ENCODE data around the gene SRPK1.

The SRPK1 gene

GRCh38 chr6:35942355-35942754 lies 21.5 kb upstream of the SRPK1 start:
- no peak for TF ChIP-seq GATA2 (IDR thresholded peaks at IDR 0.05; ENCODE audit: low read depth, low read length)
- no peak for TF ChIP-seq GATA3 (IDR thresholded peaks at IDR 0.05; ENCODE audit: low read depth, low read length)

- TF ChIP-seq GATA3 (IDR thresholded peaks at IDR 0.05; ENCODE audit: low read depth, low read length), result no peak
These were observed 15.9 kb upstream of the SRPK1 start for GRCh38 chr6:35936681-35937359.

- no peak for TF ChIP-seq GATA2 (IDR thresholded peaks at IDR 0.05; ENCODE audit: low read depth, low read length)
- TF ChIP-seq GATA3 (IDR thresholded peaks at IDR 0.05; ENCODE audit: low read depth, low read length), result no peak
These were observed 14.6 kb upstream of the SRPK1 start for GRCh38 chr6:35935469-35935868.

- TF ChIP-seq GATA3 (IDR thresholded peaks at IDR 0.05; ENCODE audit: low read depth, low read length) (no peak), GATA2 (IDR thresholded peaks at IDR 0.05; ENCODE audit: low read depth, low read length) (no peak)
These were observed 12.9 kb upstream of the SRPK1 start for GRCh38 chr6:35933844-35934243.

- TF ChIP-seq GATA3 (IDR thresholded peaks at IDR 0.05; ENCODE audit: low read depth, low read length) (no peak), GATA2 (IDR thresholded peaks at IDR 0.05; ENCODE audit: low read depth, low read length) (no peak)
These were observed 10.2 kb upstream of the SRPK1 start for GRCh38 chr6:35931120-35931561.

- no peak for TF ChIP-seq GATA2 (IDR thresholded peaks at IDR 0.05; ENCODE audit: low read depth, low read length)
- no peak for TF ChIP-seq GATA3 (IDR thresholded peaks at IDR 0.05; ENCODE audit: low read depth, low read length)
These were observed 8.7 kb upstream of the SRPK1 start for GRCh38 chr6:35929601-35930000.

GRCh38 chr6:35926509-35927215 lies 5.8 kb upstream of the SRPK1 start:
- no peak for TF ChIP-seq GATA2 (IDR thresholded peaks at IDR 0.05; ENCODE audit: low read depth, low read length)
- no peak for TF ChIP-seq GATA3 (IDR thresholded peaks at IDR 0.05; ENCODE audit: low read depth, low read length)

- TF ChIP-seq GATA2 (IDR thresholded peaks at IDR 0.05; ENCODE audit: low read depth, low read length) (no peak), GATA3 (IDR thresholded peaks at IDR 0.05; ENCODE audit: low read depth, low read length) (no peak)
These were observed 5.1 kb upstream of the SRPK1 start for GRCh38 chr6:35925961-35926360.

GRCh38 chr6:35924146-35924545 lies 3.2 kb upstream of the SRPK1 start:
- TF ChIP-seq GATA3 (IDR thresholded peaks at IDR 0.05; ENCODE audit: low read depth, low read length) (no peak), GATA2 (IDR thresholded peaks at IDR 0.05; ENCODE audit: low read depth, low read length) (no peak)

- TF ChIP-seq GATA2 (IDR thresholded peaks at IDR 0.05; ENCODE audit: low read depth, low read length) (no peak), GATA3 (IDR thresholded peaks at IDR 0.05; ENCODE audit: low read depth, low read length) (no peak)
These were observed 1.2 kb upstream of the SRPK1 start for GRCh38 chr6:35922139-35922554.

- TF ChIP-seq GATA2 (IDR thresholded peaks at IDR 0.05; ENCODE audit: low read depth, low read length) (0 out of 2 replicates have a peak, but pooled peaks have one; percentile 42), GATA3 (IDR thresholded peaks at IDR 0.05; ENCODE audit: low read depth, low read length) (no peak)
These were observed 809 bp downstream of the SRPK1 start for GRCh38 chr6:35919827-35920751.

GRCh38 chr6:35919085-35919826 lies 1.6 kb downstream of the SRPK1 start:
- TF ChIP-seq GATA2 (IDR thresholded peaks at IDR 0.05; ENCODE audit: low read depth, low read length) (no peak), GATA3 (IDR thresholded peaks at IDR 0.05; ENCODE audit: low read depth, low read length) (no peak)

- no peak for TF ChIP-seq GATA2 (IDR thresholded peaks at IDR 0.05; ENCODE audit: low read depth, low read length)
- no peak for TF ChIP-seq GATA3 (IDR thresholded peaks at IDR 0.05; ENCODE audit: low read depth, low read length)
These were observed 4.8 kb downstream of the SRPK1 start for GRCh38 chr6:35916056-35916455.
